BE2C (cell line): ENCODE results near the gene SGPL1. TPM values are rescaled to one million over a fixed set of nuclear protein-coding genes. Genes with fewer than 3 reads are reported as not detected.
"Not testable (repeated sequence)": the region's sequence is repeated elsewhere in the genome, so short reads cannot be mapped to it uniquely, and the experiment has no call there.

Experiments
- DNase-seq: peaks from one replicate; pipeline ENCODE4 v3.0.0-alpha.2; 2020
- H3K27me3 ChIP-seq: fragments of 250-450 bp; sonication (Bioruptor Pico); 2 replicates; pipeline ENCODE4 v1.5.1; 2020; ENCODE audit warnings: mild to moderate bottlenecking
- H3K36me3 ChIP-seq: fragments of 250-450 bp; sonication (Bioruptor Pico); 2 replicates; pipeline ENCODE4 v1.5.1; 2020; ENCODE audit warnings: mild to moderate bottlenecking
- H3K4me1 ChIP-seq: fragments of 250-450 bp; sonication (Bioruptor Pico); 2 replicates; pipeline ENCODE4 v1.5.1; 2020
- H3K4me3 ChIP-seq: 2 replicates; pipeline ENCODE4 v1.5.1; 2011; ENCODE audit warnings: low read depth, low read length
- H3K9me3 ChIP-seq: fragments of 250-450 bp; sonication (Bioruptor Pico); 2 replicates; pipeline ENCODE4 v1.5.1; 2020
- polyA plus RNA-seq: library from polyadenylated mRNA; unstranded; fragments of >200 nt; gene quantifications from one replicate; pipeline ENCODE4 v1.2.1, GENCODE V29; 2012; ENCODE audit warnings: low read depth, missing spikeins; ENCODE audit not compliant: insufficient read length, insufficient read depth
- TF ChIP-seq, protein P1 (sequence below): IDR thresholded peaks from 2 replicates; pipeline ENCODE4 v1.5.1; 2012; ENCODE audit warnings: mild to moderate bottlenecking, low read depth, low read length

The SGPL1 gene, protein sequence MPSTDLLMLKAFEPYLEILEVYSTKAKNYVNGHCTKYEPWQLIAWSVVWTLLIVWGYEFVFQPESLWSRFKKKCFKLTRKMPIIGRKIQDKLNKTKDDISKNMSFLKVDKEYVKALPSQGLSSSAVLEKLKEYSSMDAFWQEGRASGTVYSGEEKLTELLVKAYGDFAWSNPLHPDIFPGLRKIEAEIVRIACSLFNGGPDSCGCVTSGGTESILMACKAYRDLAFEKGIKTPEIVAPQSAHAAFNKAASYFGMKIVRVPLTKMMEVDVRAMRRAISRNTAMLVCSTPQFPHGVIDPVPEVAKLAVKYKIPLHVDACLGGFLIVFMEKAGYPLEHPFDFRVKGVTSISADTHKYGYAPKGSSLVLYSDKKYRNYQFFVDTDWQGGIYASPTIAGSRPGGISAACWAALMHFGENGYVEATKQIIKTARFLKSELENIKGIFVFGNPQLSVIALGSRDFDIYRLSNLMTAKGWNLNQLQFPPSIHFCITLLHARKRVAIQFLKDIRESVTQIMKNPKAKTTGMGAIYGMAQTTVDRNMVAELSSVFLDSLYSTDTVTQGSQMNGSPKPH
- polyA plus RNA-seq: 22.7 TPM

DNA sequence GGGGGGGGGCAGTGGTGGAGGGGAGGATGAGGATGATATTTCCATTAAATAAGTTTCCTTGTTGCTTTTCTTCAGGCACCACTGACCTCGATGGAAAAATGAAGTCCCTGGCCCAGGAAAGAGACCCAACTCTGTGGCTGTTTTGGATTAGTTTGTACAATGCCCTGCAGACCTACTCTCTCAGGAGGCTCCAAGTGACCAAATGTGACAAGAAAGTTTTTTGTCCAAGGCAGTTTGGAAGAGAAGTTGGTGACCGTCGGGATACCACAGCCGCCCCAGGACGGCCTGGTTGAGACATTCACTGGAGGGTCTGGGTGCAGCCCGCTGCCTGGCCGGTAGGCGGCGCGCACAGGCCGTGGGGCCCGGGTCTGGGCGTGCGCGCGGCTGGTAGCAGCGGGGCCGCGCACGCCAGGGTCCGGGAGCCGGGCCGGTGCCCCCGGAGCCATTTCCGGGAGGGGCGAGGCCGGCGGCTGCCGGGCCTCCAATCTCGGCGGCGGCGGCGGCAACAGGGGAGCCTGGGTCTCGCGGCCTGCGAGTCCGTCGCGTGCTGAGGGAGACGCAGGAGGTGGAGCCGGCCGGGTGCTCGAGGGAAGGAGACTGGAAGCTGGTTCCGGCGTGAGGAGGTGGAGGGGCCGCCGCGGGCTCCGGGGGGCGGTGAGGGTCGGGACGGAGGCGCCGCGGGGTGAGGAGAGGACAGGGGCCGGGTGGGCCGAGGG lies at the start of gene SGPL1:
Gene SGPL1, plus strand, starts transcription at position 445 of the 716 bp plus-strand sequence. CDS start 906 bp downstream, outside the sequence.
- Histone ChIP-seq H3K27me3 (no peaks in the 10 kb centered on the region), H3K36me3 (peaks cover 9% of the 10 kb centered on the region), H3K4me1 (peaks cover 3% of the 10 kb centered on the region), H3K4me3 (peak within 1 kb of the TSS; percentile 89), H3K9me3 (no peaks in the 10 kb centered on the region)
- TF ChIP-seq, protein P1, sequence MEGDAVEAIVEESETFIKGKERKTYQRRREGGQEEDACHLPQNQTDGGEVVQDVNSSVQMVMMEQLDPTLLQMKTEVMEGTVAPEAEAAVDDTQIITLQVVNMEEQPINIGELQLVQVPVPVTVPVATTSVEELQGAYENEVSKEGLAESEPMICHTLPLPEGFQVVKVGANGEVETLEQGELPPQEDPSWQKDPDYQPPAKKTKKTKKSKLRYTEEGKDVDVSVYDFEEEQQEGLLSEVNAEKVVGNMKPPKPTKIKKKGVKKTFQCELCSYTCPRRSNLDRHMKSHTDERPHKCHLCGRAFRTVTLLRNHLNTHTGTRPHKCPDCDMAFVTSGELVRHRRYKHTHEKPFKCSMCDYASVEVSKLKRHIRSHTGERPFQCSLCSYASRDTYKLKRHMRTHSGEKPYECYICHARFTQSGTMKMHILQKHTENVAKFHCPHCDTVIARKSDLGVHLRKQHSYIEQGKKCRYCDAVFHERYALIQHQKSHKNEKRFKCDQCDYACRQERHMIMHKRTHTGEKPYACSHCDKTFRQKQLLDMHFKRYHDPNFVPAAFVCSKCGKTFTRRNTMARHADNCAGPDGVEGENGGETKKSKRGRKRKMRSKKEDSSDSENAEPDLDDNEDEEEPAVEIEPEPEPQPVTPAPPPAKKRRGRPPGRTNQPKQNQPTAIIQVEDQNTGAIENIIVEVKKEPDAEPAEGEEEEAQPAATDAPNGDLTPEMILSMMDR: peak; percentile 73
- peak; percentile 90 for DNase-seq

DNA sequence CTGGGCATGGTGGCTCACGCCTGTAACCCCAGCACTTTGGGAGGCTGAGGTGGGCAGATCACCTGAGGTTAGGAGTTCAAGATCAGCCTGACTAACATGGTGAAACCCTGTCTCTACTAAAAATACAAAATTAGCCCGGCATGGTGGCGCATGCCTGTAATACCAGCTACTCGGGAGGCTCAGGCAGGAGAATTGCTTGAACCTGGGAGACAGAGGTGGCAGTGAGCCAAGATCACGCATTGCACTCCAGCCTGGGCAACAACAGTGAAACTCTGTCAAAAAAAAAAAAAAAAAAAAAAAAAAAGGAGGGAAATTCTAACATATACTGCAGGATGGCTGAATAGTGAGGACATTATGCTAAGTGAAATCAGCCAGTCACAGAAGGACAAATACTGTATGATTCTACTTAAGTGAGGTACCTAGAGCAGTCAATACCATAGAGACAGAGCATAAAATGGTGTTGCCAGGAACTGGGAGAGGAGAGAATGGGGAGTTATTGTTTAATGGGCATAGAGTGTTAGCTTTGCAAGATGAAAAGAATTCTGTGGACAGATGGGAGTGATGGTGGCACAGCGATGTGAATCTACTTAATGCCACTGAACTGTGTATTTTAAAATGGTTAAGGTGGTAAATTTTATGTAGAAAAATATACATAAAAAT lies 47.6 kb upstream of the SGPL1 start:
- H3K4me1 ChIP-seq, H3K27me3 ChIP-seq, H3K9me3 ChIP-seq, H3K36me3 ChIP-seq, DNase-seq, H3K4me3 ChIP-seq: not testable (repeated sequence)

DNA sequence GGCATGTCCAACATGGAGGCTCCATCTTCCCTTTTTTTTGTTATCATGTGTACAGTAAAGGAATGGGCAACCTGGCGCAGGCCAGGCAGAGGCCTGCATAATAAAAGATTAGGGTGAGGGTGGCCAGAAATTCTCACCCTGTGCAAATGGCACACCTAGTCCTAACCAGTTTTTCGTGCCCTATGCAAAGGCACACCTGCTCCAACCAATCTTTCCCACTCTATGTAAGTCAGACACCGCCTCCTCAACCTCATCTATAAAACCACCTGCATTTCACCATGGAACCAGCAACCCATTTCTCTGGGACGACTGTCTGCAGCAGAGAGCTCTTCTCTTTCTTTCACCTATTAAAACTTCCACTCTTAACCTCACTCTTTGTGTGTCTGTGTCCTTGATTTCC lies 46.6 kb upstream of the SGPL1 start:
- Histone ChIP-seq H3K4me3 (no peak overlapping the region), H3K36me3 (no peaks in the 10 kb centered on the region), H3K9me3 (no peaks in the 10 kb centered on the region), H3K27me3 (no peaks in the 10 kb centered on the region), H3K4me1 (no peaks in the 10 kb centered on the region)
- TF ChIP-seq, protein P1: no peak
- DNase-seq: no peak

DNA sequence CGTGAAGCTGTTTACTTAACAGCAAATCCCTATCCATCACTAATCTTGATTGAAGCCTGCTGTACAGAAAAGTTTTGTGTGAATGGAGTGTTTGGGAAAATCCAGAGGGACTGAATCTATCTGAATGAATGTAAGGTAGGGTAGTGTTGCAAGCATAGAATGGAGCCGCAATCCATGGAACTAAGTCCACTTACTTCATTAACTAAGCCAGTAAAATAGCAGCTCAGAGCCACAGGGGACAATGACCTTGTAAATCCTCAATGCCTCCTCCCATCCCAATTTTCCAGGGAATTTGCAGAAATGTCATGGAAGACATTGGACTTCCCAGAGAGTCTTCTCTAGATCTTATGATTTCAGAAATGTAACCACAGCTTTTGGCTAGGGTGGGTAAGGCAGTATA lies 45.7 kb upstream of the SGPL1 start:
- no peak for DNase-seq
- no peaks in the 10 kb centered on the region for H3K4me1 ChIP-seq
- H3K27me3 ChIP-seq: no peaks in the 10 kb centered on the region
- H3K9me3 ChIP-seq: no peaks in the 10 kb centered on the region
- H3K36me3 ChIP-seq: no peaks in the 10 kb centered on the region
- TF ChIP-seq, protein P1: no peak
- H3K4me3 ChIP-seq: no peak overlapping the region

DNA sequence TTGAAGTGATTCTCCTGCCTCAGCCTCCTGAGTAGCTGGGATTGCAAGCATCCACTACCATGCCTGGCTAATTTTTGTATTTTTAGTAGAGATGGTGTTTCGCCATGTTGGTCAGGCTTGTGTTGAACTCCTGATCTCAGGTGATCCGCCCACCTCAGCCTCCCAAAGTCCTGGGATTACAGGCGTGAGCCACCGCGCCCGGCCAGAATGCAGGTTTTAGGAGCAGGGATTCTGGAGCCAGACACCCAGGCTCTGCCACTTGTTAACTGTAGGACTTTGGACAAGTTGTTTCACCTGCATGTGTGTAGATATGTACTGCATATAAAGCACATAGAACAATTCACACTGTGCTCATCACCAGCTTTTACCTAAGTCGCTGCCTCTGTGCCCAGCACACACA lies 45.2 kb upstream of the SGPL1 start:
- not testable (repeated sequence) for DNase-seq, H3K4me3 ChIP-seq, H3K27me3 ChIP-seq, H3K9me3 ChIP-seq, H3K4me1 ChIP-seq, H3K36me3 ChIP-seq

DNA sequence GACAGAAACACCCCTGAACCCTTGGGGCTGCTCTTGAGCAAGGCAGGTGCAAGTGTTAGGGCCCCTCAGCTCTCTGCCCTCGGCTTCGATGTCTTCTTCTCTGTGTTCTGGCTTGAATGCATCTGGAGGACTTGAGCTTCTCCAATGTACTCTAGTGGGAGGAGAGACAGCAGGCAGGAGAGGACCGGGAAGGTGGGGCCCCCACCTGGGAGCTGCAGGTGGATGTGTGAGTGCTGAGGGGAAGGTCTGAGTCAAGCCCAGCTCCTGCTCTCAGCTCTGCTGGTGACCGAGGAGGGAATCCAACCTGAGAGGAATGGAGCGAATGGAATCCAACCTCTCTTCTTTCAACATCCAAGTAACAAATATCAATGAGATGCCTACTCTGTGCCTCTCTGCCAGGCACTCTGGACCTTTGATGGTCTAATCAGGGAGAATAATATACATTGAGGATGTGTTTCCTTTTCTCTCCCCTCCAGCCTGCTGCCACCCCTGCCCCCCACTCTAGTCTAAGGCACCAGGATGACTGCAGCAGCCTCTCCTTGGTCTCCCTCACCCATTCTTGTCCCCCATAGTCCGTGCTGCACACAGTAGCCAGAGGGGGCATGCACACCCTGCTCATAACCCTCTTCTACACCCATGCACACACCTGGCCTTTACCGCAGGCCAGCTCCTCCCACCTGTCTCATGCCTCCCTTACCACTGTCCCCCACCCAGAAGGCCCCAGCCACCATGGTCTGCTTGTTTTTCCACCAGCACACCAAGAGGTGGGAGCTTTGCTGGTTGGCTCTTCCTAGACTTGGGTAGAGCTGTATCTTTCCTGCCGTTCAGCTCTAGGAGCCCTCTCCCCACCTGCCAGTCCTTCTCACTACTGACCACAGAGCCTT lies 44.2 kb upstream of the SGPL1 start:
- Histone ChIP-seq H3K36me3 (no peaks in the 10 kb centered on the region), H3K9me3 (no peaks in the 10 kb centered on the region), H3K4me3 (no peak overlapping the region), H3K4me1 (no peaks in the 10 kb centered on the region), H3K27me3 (no peaks in the 10 kb centered on the region)
- TF ChIP-seq, protein P1: no peak
- DNase-seq: no peak
